Esophagus mucosa (tissue), 1 donor: ENCODE data around the gene NLGN1. TPM values are rescaled to one million over a fixed set of nuclear protein-coding genes. Genes with fewer than 3 reads are reported as not detected.
"Not testable (repeated sequence)": the region's sequence is repeated elsewhere in the genome, so short reads cannot be mapped to it uniquely, and the experiment has no call there.

Experiments used
- ATAC-seq: fragments of 200-7000 bp; cut with Tn5 transposase; one replicate; pipeline ENCODE4 v1.9.1; 2020
- total RNA-seq: library from RNA; stranded (reverse); gene quantifications from one replicate; pipeline ENCODE4 v1.2.4, GENCODE V29; 2023
- donor health status: DM: yes; HTN: yes; CAD: no.

Gene NLGN1
- total RNA-seq, result 0.44 TPM

- peak; percentile 62 for ATAC-seq
Measured at GRCh38 chr3:173397161-173398110, at the start of gene NLGN1. Gene NLGN1, plus strand, starts transcription at chr3:173397744.

DNA sequence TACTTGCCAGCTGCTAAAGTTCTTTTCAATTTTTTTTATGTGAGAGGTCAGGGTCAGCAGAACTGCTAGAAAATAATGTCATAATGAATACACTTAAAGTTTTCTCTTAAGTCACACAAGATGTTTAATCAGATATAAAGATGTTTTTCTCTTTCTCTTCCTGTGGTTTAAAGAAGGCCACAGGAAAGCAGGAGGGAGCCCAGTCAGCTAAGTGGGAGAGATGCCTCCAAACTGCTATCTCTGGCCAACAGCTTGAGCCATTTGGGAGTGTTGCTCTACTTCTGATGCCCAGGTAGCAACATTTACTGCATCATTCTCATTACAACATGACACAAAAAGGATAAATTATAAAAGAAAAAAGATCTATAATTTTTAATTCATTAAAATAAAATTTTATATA lies 45.7 kb upstream of the NLGN1 start:
- ATAC-seq, result no peak

DNA sequence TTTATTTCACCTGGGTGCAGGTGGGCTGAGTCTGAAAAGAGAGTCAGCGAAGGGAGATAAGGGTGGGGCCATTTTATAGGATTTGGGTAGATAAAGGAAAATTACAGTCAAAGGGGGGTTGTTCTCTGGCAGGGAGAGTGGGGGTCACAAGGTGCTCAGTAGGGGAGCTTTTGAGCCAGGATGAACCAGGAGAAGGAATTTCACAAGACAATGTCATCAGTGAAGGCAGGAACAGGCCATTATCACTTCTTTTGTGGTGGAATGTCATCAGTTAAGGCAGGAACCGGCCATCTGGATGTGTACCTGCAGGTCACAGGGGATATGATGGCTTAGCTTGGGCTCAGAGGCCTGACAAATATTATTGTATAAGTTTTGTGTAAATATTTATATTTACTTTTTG lies 44.4 kb upstream of the NLGN1 start:
- ATAC-seq, result not testable (repeated sequence)

- ATAC-seq, result no peak
Measured at GRCh38 chr3:173354124-173354523, 43.4 kb upstream of the NLGN1 start.

GRCh38 chr3:173371848-173372487 lies 25.6 kb upstream of the NLGN1 start:
- no peak for ATAC-seq

- ATAC-seq, result no peak
Measured at GRCh38 chr3:173380681-173381080, 16.9 kb upstream of the NLGN1 start.

GRCh38 chr3:173381936-173382335 lies 15.6 kb upstream of the NLGN1 start:
- not testable (repeated sequence) for ATAC-seq

DNA sequence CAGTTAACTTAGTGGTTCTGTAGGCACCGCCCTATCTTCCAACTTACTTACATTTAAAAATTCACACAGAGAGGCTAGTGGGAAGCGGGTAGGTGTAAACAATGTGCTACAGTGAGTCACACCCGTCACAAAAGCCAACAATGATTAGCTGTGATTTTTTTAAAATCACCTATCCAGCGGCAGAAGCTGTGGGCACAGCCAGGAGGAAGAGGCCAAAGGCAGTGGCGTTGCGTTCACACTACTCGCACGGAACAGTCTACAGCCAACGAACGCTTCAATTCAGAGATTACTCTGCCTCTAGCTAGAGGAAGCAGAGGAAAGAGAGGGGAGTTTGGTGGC lies 2.5 kb upstream of the NLGN1 start:
- peak; percentile 56 for ATAC-seq

DNA sequence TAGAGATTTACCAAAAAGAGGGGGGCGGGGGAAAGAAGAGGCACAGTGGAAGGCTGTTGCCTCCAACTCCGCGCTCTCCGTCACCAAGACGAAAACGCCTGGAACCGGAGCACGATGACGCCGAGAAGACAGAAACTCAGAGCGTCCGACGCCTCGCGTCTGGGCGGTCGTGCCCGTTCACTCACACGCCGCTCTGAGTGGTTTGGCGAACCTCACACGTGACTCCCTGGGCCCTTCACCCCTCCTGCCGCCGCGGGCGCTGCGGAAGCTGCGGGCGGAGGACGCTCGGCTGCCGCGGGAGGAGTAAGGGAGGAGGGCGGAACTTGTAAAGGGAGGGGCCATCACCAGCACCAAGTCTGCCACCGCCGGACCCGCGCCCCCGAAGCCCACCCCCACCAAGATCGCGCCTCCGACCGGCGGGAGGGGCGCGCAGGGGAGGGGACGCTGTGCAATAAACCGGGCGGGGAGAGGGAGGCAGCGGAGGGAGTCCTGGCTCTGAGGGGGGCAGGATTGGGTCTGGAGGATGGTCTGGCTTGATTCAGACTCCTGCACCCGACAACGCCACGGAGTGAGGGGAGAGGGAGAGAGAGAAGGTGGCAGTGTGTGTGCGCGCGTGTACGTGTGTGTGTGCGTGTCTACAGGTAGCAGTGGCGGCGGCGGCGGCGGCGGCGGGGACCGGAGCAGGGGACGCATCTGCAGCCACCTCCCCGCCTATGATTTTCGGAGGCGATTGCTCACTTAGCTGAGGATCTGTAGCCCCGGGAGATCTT lies 1.9 kb upstream of the NLGN1 start:
- peak; percentile 91 for ATAC-seq

GRCh38 chr3:173396191-173397041 lies 1.1 kb upstream of the NLGN1 start:
- no peak for ATAC-seq

DNA sequence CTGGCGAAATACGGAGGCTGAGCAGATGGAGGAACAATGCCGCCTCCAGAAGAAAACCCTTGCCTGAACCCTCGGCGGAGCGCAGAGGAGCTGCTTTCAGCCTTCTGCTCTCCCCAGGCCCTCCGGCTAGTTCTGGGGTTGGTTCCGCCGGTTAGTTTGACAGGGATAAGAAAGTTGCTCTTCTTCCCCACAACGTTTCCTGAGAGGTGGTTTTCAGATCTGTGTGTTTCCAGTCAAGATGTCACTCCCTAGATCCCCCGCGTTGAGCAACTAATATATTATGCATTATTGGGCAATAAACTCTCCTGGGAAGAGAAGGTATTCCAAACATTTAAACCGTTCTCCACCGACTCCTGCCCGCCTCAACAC lies 551 bp downstream of the NLGN1 start:
- ATAC-seq, result no peak

DNA sequence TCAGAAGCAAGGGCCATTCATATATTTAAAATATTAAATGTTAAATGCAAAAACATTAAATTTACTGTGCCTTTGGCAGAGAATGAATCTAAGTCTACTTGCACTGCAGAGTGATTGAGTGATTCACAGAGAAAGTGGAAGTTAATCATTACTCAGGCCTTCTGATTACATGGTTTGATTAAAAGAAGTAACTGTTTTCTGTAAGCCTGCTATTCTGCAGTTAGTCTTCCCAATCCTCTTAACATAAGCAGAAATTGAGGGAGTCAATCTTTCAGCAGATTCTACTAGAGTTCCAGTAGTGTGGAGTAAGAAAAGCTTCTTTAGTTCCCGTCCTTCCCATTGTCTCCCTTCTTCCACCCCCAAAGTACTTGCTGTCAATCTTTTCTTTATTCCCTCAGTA lies 1.5 kb downstream of the NLGN1 start:
- no peak for ATAC-seq

- ATAC-seq, result no peak
Measured at GRCh38 chr3:173401369-173401768, 3.8 kb downstream of the NLGN1 start.

DNA sequence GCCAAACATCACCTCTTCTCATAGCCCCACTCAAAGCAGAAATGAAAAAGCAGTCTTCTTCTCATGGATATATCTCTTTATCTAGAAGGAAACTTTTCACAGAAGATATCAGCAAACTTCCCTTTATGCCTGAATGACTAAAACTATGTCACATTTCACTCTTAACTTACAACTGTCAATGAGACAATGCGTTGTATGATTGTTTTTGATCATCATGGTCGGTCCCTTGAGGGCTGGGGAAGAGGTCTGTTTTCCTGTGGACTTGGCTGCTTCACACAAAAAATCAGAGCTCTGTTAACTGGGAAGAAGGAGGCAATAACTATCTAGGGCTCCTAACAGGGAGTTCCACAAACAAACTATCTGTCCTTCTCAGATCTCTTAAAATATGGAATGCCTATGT lies 5.1 kb downstream of the NLGN1 start:
- ATAC-seq, result no peak

- no peak for ATAC-seq
Measured at GRCh38 chr3:173403376-173403775, 5.8 kb downstream of the NLGN1 start.

DNA sequence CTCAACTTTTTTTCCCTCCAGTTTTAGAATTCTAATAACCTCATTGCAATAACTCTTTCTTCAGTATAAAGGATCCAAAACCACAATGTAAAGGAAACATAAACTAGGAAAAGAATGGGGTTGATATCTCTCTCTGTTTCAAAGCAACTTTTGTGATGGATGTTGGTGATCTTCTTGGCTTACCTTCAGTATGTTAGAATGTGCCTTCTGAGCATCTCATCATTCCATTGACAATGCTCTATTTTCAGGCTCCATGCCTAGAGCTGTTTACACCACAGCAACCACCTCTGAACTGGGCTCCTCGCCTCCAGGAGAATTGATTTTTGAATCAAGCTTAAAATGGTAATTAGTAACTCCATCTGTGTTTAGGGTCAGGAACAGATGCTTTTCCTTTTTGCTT lies 6.6 kb downstream of the NLGN1 start:
- no peak for ATAC-seq

DNA sequence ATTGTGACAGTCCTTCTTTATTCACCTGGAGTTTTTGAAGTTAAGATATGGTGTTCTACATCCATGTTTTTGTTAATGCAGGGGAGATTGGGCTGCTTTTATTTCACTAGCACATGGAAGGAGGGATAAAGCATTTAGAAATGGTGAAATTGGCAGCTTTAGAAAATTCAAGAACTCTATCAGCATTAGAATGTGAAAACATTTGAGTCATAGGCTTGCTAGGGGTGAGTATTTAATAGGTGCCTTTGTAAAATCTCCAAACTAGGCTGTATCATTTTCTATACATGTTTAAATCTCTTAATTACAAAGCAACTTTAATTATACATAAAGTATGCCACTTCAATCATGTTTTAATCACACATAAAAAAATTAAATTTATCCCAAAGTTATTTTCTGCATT lies 12.9 kb downstream of the NLGN1 start:
- ATAC-seq, result no peak

DNA sequence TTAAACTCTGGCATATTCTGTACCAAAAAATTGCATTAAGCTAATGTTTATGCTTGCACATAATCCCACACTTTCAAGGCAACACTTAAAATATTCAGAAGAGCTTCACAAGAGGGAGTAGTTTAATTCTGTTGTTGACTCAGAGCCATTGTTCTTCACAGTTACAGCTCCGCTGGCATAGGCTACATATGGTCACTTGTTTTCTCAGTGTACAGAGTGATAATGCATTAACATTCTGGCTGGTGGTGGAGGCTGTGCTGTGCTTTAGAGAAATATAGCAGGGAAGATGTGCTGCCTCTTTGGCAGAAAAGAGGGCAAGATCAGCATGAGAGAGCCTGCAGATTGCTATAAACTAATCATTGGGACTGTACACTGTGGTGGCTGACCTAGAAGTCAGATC lies 13.3 kb downstream of the NLGN1 start:
- ATAC-seq, result no peak

- no peak for ATAC-seq
Measured at GRCh38 chr3:173411375-173411973, 13.9 kb downstream of the NLGN1 start.

DNA sequence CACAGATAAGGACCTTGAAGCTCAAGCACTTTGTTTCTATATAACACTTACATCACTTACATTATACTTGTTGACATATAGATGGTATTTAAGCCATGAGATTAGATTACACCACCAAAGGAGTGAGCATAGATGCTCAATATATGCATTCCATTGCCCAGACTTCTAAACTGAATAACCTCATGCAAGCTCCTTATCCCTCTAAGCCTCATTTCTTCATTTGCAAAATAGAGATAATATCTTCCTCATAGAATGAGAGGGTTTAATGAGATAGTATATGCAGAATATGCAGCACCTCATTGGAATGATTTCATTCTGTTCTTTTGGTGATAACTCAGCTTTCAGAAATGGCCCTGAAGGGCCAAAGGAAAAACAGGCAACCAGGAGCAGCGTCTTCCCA lies 18.5 kb downstream of the NLGN1 start:
- ATAC-seq, result no peak

- no peak for ATAC-seq
Measured at GRCh38 chr3:173429076-173429475, 31.5 kb downstream of the NLGN1 start.

DNA sequence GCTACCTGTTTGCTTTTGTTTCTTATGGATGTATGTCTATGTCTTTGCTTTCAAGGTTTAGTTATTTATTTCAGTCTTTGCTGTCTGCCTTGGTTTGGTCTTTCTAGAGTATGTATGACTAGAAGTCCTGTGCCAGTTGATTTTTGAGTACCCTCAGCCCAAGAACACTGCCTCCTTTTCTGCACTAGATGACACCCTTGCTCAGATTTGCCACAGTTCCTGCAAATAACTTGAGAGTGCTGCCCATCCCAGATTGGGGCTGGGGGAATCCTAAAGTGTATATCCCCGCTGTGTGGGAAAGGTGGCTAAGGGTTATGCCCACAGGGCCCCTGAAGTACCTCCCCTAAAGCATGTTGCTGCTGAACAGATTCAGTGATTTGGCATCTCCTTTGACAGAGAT lies 32.0 kb downstream of the NLGN1 start:
- no peak for ATAC-seq
